GM18909 (cell line): ENCODE results near the gene C11orf91.

Source experiments
- ATAC-seq: cut with Tn5 transposase; IDR thresholded peaks from one replicate; pipeline ENCODE4 v1.9.1; 2021; ENCODE audit warnings: mild to moderate bottlenecking; ENCODE audit not compliant: unreplicated experiment, poor library complexity

The C11orf91 gene

DNA sequence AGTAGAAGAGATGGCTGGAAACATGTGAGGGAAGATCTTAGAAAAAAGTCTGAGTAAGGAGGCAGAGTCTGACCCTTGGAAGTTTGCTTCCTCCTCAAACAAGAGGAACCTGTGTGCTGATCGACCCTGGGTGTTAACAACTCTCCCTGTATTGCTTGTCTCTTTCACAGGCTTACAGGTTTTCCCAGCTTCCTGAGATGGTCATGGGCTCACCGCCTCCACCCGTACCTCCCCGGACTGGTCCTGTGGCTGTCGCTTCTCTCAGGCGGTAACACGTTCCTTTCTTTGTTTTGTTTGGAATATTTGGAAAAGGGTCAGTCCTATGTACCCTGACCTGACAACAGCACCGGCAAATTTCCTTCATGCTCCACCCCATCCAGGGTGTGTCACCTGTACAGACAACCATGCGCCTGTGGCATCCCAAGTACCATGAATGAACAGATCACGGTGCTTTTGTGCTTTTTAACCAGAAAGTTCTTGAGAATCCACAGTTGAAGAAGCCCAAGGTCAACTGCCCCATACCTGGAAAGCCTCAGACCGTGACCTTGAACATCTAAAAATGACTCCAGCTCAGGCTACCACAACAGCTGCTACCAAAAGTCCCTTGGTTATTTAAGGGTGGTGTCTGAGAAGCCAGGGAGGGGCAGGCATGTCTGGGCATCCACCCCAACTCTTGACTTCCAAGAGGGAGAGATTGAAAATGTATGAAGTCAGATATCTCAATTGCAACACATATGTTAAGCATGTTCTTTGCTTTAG lies 44.6 kb downstream of the C11orf91 start:
- no peak for ATAC-seq

DNA sequence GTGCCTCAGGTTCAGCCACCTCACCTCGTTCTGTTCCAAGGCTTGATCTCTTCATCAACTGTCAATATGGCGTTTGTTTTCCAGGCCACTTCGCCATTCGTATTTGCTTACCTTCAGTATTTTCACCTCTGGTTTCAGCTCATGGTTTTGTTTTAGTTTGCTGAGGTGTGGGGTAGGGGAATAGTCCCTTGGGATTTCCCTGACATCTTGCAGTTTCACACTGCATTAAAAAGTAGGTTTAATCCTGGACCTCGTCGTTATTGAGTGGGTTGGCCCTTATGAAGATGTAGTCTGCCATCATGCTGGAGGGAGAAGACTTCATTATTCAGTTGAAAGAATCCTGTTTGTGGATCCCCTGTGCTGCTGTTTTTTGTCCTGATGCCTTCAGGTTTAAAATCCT lies 46.0 kb downstream of the C11orf91 start:
- ATAC-seq: no peak

DNA sequence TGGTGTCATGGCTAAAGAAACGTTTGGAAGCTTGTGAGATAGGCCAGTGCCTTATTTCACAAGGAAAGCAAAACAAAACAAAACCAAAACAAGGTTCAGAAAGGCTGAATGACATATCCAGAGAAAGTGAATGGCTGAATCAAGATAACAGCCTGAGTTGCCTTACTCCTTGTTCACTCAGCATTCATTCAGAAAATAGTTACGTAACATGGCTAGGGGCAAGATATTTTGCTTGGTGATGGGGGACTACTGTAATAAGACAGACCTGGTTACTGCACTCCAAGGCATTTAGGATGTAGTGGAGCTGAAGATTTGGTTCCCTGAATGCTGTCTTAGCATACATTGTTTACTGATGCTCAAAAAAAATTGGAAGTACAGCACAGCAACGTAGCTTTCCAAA lies 47.7 kb downstream of the C11orf91 start:
- ATAC-seq: no peak

DNA sequence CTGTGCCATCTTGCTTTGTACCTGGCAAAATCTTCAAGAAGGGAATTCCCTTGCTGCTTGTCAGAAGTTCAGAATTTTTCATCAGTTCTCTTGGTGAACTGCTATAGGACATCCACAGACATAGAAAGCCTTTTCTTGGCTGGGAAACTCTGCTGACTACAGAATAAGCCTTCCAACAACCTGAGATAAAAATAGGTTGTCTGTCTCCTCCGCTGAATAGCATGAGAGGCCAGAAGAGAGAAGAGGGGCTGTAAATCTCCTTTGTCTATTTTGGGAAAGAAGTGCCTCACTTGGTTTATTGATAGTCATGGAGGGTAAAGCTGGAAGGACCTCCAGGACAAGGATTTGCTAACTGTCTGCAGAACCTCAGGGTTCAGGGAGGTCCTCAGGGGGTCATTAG lies 48.2 kb downstream of the C11orf91 start:
- no peak for ATAC-seq

DNA sequence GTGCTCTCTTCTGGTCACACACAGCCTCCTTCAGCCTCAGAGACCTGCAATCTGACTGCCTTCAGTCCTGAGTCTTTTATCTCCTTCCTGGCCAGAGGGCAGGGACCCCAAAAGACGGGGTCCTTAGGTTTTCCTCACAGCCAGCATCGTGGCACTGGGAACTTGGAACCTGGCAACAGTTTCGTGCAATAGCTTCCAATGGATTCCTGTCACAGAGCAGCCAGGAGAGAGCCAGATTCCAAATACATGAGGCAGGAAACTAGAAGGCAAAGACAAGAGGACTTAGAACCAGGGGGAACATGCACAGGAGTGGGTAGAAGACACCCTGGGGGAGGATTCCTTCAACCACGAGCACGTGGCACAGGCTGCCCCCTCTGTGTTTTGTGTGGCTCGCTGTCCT lies 48.6 kb downstream of the C11orf91 start:
- no peak for ATAC-seq

DNA sequence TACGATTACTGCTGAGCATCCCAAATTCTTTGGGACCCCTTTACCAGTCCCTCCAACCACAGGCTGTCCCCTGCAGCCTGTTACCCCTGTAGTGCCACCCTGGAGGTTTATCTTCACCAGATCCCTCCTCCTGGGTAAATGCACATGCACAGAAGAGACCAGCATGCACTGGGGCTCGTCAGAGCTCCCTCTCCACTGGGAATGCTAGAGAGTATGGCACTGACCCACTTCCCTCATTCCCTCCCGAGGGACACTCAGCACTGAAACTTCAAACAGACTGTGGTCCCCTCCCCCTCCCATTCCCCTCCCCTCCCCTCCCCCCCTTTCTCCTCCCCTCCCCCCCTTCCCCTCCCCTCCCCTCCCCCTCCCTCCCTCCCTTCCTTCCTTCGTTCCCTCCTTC lies 49.1 kb downstream of the C11orf91 start:
- no peak for ATAC-seq

DNA sequence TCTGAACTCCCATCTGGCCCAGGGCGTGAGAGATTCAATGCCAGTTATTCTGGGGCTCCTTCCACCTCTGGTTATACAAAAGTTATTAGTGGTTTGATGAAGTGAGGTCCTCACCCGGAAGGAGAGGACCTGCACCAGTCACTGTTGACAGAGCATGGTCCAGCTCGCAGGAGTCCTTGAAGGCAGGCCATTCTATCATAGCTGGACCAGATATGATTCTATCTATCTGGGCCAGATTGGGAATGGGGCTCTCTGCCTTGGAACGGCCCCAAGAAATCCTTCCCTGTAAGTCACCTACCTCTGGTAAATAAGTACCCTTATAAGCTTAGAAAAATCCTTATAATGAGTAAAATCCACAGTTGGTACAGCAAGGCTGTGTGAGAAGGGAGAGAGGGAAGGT lies 50.7 kb downstream of the C11orf91 start:
- no peak for ATAC-seq
